Measurements from ENCODE around the gene NF2. TPM values are rescaled to one million over a fixed set of nuclear protein-coding genes. Genes with fewer than 3 reads are reported as not detected.

Gene NF2
- total RNA-seq, 1 donor from 2014 or later = 57.7 TPM

DNA sequence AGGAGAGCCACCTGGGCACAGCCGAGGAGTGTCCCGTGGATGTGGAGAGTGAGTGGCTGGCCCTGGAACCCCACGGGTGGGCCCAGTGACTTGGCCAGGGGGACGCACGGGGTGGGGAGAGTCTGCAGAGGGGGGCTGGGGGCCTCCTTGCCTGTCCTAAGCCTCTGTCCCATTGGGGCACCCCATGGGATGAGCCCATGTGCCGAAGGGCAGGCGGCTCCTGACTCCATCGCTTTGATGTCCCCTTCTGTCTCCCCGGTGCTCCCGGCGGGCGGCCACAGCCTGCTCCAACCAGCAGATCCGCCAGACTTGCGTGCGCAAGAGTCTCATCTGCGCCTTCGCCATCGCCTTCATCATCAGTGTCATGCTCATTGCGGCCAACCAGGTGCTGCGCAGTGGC, 125.7 kb downstream of the NF2 start:
- no peak for DNase-seq (ENCODE audit: low spot score)
- Mint-ChIP-seq H3K27ac (no peak overlapping the region), H3K36me3 (ENCODE audit: low read depth) (no peaks in the 10 kb centered on the region), H3K9me3 (no peaks in the 10 kb centered on the region), H3K4me3 (ENCODE audit: low read depth) (no peak overlapping the region), H3K4me1 (ENCODE audit: low read depth) (no peaks in the 10 kb centered on the region), H3K27me3 (ENCODE audit: low read depth) (no peaks in the 10 kb centered on the region)
- intact Hi-C loops (cut with micrococcal nuclease) = no loop called here

DNA sequence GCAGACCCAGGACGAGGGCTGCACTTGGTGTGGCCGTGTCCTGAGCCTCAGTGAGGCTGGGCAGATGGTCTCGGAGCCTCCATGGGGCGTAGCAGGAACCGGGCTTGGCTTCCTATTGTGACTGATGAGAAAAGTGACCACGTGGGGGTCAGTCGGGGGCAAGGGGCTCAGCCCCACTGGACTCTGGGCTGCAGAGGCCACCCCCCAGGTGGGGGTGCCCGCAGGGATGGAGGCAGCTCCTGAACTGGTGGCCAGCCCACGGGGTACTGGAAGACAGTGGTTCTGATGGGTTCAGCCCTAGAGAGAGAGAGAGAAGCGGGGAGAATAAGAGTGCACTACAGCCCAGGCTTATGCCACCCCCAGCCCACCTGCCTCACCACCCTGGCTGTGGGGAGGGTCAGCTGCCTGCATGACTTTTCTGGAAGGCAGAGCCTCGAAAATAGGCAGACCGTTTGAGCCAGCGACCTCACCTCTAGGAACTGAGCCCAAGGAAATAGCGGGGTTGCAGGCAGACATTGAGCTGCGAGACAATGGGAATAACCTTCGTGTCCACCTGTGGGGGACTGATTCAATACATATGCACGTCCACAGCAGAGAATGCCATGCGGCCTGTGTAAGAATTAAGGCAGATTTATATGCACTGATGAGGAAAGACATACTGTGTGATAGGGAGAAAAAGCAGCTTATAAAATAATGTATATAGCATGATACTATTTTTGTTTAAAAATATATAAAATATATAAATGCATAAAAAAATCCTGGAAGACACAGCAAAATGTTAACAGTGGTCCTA, 127.8 kb downstream of the NF2 start:
- intact Hi-C loops (cut with micrococcal nuclease) = no loop called here
- Mint-ChIP-seq H3K9me3 (no peaks in the 10 kb centered on the region), H3K4me1 (ENCODE audit: low read depth) (no peaks in the 10 kb centered on the region), H3K36me3 (ENCODE audit: low read depth) (no peaks in the 10 kb centered on the region), H3K4me3 (ENCODE audit: low read depth) (no peak overlapping the region), H3K27me3 (ENCODE audit: low read depth) (no peaks in the 10 kb centered on the region), H3K27ac (no peak overlapping the region)
- no peak for DNase-seq (ENCODE audit: low spot score)

DNA sequence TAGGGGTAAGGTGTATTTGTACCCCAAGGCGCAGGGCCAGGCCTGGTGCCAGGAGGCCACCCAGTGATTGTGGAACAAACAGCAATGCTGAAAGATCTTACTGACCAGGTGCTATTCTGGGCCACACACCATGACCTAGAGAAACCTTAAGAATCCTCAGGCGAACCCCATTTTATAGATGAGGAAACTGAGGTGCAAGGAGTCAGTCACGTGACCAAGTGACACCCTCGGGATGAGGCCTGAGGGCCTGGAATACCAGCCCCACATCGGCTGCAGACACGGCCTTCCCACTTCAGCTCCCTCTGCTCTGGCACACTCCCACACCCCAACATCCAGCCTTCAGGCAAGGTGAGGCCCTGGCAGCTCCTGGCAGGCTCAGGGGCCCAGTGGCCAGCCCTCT, 129.4 kb downstream of the NF2 start:
- Mint-ChIP-seq H3K27me3 (ENCODE audit: low read depth) (no peaks in the 10 kb centered on the region), H3K36me3 (ENCODE audit: low read depth) (no peaks in the 10 kb centered on the region), H3K27ac (no peak overlapping the region), H3K4me3 (ENCODE audit: low read depth) (no peak overlapping the region), H3K4me1 (ENCODE audit: low read depth) (no peaks in the 10 kb centered on the region), H3K9me3 (no peaks in the 10 kb centered on the region)
- DNase-seq (ENCODE audit: low spot score) = no peak
- intact Hi-C loops (cut with micrococcal nuclease) = no loop called here

DNA sequence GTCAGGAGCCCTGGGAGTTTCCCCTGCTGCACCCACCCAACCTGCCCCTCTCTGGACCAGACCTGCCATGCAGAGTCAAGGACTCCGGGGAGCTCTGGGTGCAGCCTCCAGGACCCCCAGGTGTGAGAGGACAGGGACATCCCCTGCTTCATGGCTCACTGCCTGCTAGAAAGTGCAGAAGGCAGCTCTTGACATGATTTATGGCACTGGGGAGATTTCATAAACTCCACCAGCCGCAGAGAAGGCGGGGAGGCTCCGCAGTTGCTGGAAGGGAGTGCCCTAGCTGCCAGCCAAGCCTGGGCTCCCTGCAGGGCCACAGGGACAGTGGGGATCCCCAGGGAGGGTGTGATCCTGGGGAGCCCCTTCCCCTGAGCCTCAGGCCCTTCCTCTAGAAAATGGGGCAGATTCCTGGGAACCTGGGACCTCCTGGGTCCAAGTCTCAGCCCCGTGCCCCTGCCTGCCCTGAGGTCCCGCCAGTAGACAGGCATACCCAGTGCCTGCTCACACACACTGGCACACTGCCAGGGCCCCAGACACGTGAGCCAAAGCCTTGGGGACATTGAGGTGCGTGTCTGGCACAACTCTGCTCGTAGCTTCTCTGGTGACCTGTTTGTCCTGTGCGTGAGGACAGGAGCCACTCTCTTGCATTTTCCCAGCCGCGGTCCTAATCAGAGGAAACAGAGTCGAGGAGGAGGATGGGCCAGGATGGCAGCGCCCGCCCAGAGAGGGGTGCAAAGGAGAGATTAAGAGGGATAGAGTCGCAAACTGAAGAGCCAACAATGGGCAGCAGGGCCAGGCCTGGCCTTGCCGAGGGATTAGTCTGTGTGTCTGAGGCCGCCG, 130.1 kb downstream of the NF2 start:
- Mint-ChIP-seq H3K27me3 (ENCODE audit: low read depth) (no peaks in the 10 kb centered on the region), H3K9me3 (no peaks in the 10 kb centered on the region)

DNA sequence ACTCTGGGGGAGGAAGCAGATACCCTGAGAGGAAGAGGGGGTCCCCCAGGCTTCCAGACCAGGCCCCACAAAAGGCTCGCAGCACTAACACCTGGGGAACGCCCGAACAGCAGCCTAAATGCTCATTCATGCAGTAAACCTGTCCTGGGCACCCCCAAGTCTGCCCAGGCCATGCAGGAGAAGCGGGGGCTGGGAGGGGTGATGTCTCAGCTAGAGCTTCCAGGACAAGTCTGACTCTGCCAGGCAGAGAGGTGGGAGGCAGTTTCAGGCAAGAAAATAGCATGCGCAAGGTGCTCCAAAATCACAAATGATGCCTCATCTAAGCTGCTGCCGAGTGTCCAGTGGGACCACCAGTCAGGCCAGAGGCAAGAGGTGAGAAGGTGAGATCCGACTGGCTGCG, 131.0 kb downstream of the NF2 start:
- Mint-ChIP-seq H3K36me3 (ENCODE audit: low read depth) (no peaks in the 10 kb centered on the region), H3K4me3 (ENCODE audit: low read depth) (no peak overlapping the region), H3K9me3 (no peaks in the 10 kb centered on the region), H3K27ac (no peak overlapping the region), H3K4me1 (ENCODE audit: low read depth) (no peaks in the 10 kb centered on the region), H3K27me3 (ENCODE audit: low read depth) (no peaks in the 10 kb centered on the region)
- intact Hi-C loops (cut with micrococcal nuclease) = no loop called here
- DNase-seq (ENCODE audit: low spot score) = no peak

More for the DNA sequence above, 130.1 kb downstream of the NF2 start:
- intact Hi-C loops (cut with micrococcal nuclease) = no loop called here
- no peak overlapping the region for H3K4me3 Mint-ChIP-seq (ENCODE audit: low read depth)
- DNase-seq (ENCODE audit: low spot score) = no peak
- H3K36me3 Mint-ChIP-seq (ENCODE audit: low read depth) = no peaks in the 10 kb centered on the region
- no peaks in the 10 kb centered on the region for H3K4me1 Mint-ChIP-seq (ENCODE audit: low read depth)
- no peak overlapping the region for H3K27ac Mint-ChIP-seq

DNA sequence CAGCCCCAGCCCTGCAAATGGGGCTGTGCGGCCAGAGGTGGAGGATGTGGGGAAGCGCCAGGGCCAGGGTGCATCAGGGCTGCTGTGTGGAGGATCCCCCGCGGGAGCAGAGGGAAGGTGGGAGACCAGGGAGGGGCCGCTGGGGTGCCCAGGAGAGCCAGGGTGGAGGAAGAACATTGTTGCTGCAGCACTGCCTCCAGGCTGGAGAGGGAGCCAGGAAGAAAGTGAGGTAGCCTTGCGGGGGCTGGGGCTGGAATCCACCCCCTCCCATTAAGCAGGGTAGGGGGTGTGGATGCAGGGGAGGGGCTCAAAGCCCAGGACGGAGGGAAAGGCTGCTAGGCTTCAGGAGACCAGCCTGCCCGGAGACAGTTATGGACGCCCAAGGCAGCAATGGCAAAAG, 131.4 kb downstream of the NF2 start:
- no peaks in the 10 kb centered on the region for H3K36me3 Mint-ChIP-seq (ENCODE audit: low read depth)
- DNase-seq (ENCODE audit: low spot score) = no peak
- H3K4me1 Mint-ChIP-seq (ENCODE audit: low read depth) = no peaks in the 10 kb centered on the region
- H3K27ac Mint-ChIP-seq = no peak overlapping the region
- no peaks in the 10 kb centered on the region for H3K9me3 Mint-ChIP-seq
- H3K27me3 Mint-ChIP-seq (ENCODE audit: low read depth) = no peaks in the 10 kb centered on the region
- intact Hi-C loops (cut with micrococcal nuclease) = no loop called here
- H3K4me3 Mint-ChIP-seq (ENCODE audit: low read depth) = no peak overlapping the region

DNA sequence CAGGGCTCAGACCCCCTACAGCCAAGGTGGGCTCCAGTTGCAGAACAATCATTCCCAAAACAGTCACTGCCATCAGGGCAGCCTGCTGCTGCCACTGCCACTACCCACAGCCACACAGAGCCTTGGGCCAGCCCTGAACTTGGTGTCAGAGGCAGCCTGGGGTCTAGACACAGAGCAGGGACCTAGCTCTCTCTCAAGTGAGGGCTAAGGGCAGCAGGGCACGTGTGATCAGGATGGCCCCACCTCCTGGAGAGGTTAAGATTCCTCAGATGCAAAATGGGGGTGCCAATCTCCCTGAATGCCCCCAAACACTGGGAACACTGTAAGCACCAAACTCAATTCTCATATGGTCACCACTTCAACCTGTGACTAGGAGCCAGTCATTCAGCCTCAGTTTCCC, 132.0 kb downstream of the NF2 start:
- no peak for DNase-seq (ENCODE audit: low spot score)
- Mint-ChIP-seq H3K27ac (no peak overlapping the region), H3K9me3 (no peaks in the 10 kb centered on the region), H3K4me1 (ENCODE audit: low read depth) (no peaks in the 10 kb centered on the region), H3K4me3 (ENCODE audit: low read depth) (no peak overlapping the region), H3K36me3 (ENCODE audit: low read depth) (no peaks in the 10 kb centered on the region), H3K27me3 (ENCODE audit: low read depth) (no peaks in the 10 kb centered on the region)
- intact Hi-C loops (cut with micrococcal nuclease) = no loop called here

DNA sequence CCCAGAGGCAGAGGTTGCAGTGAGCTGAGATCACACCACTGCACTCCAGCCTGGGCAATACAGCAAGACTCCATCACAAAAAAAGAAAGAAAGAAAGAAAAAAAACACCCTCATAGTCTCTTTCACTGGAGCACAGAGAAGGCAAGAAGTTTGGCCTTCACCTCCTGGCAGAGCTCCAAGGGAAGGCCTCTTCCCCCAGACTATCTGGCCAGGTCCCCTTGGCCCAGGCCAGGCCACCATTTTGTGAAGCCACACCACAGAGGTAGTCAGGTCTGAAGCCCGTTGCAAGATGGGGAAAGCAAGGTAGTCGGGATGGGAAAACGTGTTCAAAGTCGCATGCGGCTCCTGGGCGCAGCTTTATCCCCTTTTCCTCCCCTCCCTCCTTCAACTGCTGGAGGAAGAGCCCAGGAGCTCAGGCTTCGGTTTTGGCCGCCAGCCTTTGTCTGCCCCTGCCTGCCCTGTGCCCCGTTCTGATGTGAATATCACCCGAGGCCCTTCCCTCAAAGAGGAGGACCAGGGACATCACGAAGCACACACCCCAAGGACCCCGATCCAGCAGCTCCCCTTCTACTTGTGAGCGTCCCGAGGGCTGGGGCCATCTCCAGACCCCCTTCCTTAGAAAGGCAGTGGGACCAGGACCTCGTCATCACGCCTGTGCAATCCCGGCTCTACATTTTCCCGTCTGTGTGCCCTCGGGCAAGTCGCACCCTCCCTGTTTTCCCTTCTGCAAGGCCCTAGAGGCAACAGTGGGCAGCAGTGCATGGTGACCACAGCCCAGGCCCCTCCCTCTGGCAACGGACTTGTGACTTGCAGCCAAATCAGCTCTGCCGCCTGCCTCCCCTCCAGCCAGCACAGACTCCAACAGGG, 134.1 kb downstream of the NF2 start:
- Mint-ChIP-seq H3K27ac (no peak overlapping the region), H3K4me1 (ENCODE audit: low read depth) (no peaks in the 10 kb centered on the region), H3K4me3 (ENCODE audit: low read depth) (no peak overlapping the region), H3K27me3 (ENCODE audit: low read depth) (no peaks in the 10 kb centered on the region), H3K36me3 (ENCODE audit: low read depth) (peaks cover 8% of the 10 kb centered on the region), H3K9me3 (no peaks in the 10 kb centered on the region)
- intact Hi-C loops (cut with micrococcal nuclease) = no loop called here
- DNase-seq (ENCODE audit: low spot score) = no peak

DNA sequence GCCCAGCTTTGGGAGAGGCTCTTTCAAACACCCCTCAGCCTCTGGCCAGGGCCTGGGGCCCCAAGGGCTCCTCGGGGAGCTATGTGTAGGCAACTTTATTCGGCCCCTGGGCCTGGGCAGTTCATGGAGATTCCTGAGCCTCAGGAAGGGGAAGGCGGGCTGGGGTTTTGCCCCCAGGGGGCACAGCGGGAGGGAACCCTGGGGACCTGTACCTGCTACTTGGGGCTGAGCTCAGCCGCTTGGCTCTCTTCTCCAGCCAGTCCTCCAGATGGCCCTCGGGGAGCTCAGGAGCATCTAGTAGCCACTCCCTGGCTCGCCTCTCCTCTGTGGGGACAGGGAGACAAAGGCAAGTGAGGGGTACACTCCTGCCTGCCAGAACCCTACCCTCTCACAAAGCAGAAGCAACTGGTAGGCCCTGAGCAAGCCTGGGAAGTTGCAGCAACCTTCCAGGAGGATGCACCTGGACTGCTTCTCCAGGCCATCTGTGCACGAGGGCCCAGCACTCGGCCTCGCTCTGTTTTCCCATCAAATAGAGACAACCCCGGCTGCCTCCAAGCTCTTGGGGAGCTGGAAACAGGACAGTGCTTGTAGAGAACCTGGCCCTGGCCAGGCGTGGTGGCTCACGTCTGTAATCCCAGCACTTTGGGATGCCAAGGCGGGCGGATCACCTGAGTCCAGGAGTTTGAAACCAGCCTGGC, 134.8 kb downstream of the NF2 start:
- H3K4me3 Mint-ChIP-seq (ENCODE audit: low read depth) = no peak overlapping the region
- no peak overlapping the region for H3K27ac Mint-ChIP-seq
- H3K36me3 Mint-ChIP-seq (ENCODE audit: low read depth) = peaks cover 8% of the 10 kb centered on the region
- no peaks in the 10 kb centered on the region for H3K4me1 Mint-ChIP-seq (ENCODE audit: low read depth)
- no peaks in the 10 kb centered on the region for H3K9me3 Mint-ChIP-seq
- intact Hi-C loops (cut with micrococcal nuclease) = no loop called here
- DNase-seq (ENCODE audit: low spot score) = no peak
- H3K27me3 Mint-ChIP-seq (ENCODE audit: low read depth) = no peaks in the 10 kb centered on the region

DNA sequence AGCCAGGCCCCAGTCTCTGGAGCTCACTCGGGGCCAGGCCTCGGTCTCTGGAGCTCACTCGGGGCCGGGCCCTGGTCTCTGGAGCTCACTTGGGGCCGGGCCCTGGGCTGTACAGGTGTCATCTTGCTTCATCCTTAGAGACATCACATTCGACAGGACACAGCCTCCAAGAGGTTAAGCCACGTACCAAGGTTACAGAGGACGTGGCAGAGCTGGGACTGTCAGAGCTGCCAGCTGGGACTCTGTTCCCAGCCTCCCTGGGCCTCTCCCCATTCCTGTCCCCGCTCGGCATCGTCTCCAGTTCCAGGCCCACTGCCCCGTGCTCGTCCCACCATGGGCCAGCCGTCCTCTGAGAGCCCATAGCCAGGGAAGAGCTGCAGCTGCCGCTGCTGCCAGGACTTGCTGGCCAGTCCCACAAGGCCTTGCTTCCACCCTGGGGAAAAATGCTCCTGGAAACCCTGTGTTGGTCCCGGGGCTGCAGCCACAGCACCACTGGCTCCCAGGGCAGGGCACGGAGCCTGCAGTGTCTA, 136.0 kb downstream of the NF2 start:
- intact Hi-C loops (cut with micrococcal nuclease) = no loop called here
- Mint-ChIP-seq H3K4me3 (ENCODE audit: low read depth) (no peak overlapping the region), H3K27ac (no peak overlapping the region), H3K36me3 (ENCODE audit: low read depth) (peaks cover 8% of the 10 kb centered on the region), H3K9me3 (no peaks in the 10 kb centered on the region), H3K4me1 (ENCODE audit: low read depth) (no peaks in the 10 kb centered on the region), H3K27me3 (ENCODE audit: low read depth) (no peaks in the 10 kb centered on the region)
- no peak for DNase-seq (ENCODE audit: low spot score)

DNA sequence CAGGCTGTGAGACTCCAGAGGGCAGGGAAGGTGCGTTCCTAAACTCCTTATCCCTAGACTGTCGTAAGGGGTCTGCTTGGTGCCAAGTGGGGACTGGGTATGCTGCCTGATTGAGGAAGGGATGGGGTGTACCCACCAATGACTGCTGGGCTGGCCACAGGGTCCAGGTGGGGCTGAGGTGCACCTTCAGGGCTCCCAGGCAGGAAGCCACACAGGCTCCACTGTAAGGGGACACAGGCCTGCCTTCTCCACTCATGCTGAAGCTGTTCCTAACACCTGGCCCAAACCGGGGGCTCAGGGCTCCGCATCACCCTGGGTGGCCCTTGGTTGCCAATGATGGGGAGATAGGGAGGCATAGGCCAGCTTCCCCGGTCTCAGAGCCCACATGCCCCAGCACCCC, 136.8 kb downstream of the NF2 start:
- peaks cover 8% of the 10 kb centered on the region for H3K36me3 Mint-ChIP-seq (ENCODE audit: low read depth)

DNA sequence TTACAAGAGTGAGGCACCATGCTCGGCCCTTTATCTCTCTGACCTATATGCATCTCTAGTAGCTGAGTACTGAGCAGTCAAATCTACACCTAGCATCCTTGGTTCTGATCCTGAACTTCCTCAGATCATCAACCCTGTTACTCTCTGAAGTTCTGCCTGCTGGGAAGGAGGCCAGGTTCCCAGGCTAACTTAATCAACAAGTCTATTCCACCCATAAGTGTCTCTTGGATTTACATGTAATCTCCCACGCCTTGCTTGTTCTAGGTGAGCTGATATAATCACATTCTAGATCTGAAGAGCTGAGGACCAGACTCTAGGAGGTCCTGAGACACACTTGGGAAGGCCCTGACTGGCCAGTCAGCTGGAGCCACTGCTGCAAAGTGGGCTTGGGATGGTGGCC, 138.5 kb downstream of the NF2 start:
- no peak for DNase-seq (ENCODE audit: low spot score)
- no peaks in the 10 kb centered on the region for H3K9me3 Mint-ChIP-seq
- intact Hi-C loops (cut with micrococcal nuclease) = no loop called here
- no peaks in the 10 kb centered on the region for H3K27me3 Mint-ChIP-seq (ENCODE audit: low read depth)
- no peaks in the 10 kb centered on the region for H3K4me1 Mint-ChIP-seq (ENCODE audit: low read depth)
- H3K27ac Mint-ChIP-seq = no peak overlapping the region
- peaks cover 11% of the 10 kb centered on the region for H3K36me3 Mint-ChIP-seq (ENCODE audit: low read depth)
- H3K4me3 Mint-ChIP-seq (ENCODE audit: low read depth) = no peak overlapping the region

More for the DNA sequence above, 136.8 kb downstream of the NF2 start:
- Mint-ChIP-seq H3K4me3 (ENCODE audit: low read depth) (no peak overlapping the region), H3K27me3 (ENCODE audit: low read depth) (no peaks in the 10 kb centered on the region), H3K27ac (no peak overlapping the region), H3K9me3 (no peaks in the 10 kb centered on the region), H3K4me1 (ENCODE audit: low read depth) (no peaks in the 10 kb centered on the region)
- DNase-seq (ENCODE audit: low spot score) = no peak
- intact Hi-C loops (cut with micrococcal nuclease) = no loop called here
